Liver (tissue), 9 donors: ENCODE measurements around the gene CYFIP2. TPM values are rescaled to one million over a fixed set of nuclear protein-coding genes. Genes with fewer than 3 reads are reported as not detected.

Experiments
- DNase-seq: peaks from one replicate; pipeline ENCODE4 v3.0.0-alpha.2; 2017; ENCODE audit warnings: low spot score
- H3K27ac ChIP-seq, 2 donors: one replicate each; pipeline ENCODE4 v1.7.0; 2013; ENCODE audit warnings: inconsistent platforms in 2 of 2, low read length in 2 of 2, control low read depth in 1 of 2, low read depth in 1 of 2, mild to moderate bottlenecking in 1 of 2
- H3K27me3 ChIP-seq, 4 donors: one replicate each; pipeline versions ENCODE4 v1.6.1 to v1.7.0; 2013; ENCODE audit warnings: low read length in 3 of 4, inconsistent platforms in 1 of 4, mild to moderate bottlenecking in 1 of 4, moderate library complexity in 1 of 4; ENCODE audit not compliant: control insufficient read depth in 4 of 4, insufficient read depth in 4 of 4
- H3K36me3 ChIP-seq, 4 donors: one replicate each; pipeline versions ENCODE4 v1.6.1 to v1.7.0; 2013; ENCODE audit warnings: low read length in 3 of 4, mild to moderate bottlenecking in 3 of 4, low read depth in 1 of 4, moderate library complexity in 1 of 4; ENCODE audit not compliant: control insufficient read depth in 4 of 4, insufficient read depth in 3 of 4
- H3K4me1 ChIP-seq, 4 donors: one replicate each; pipeline versions ENCODE4 v1.6.1 to v1.7.0; 2013; ENCODE audit warnings: low read length in 3 of 4, mild to moderate bottlenecking in 3 of 4, moderate library complexity in 1 of 4; ENCODE audit not compliant: control insufficient read depth in 4 of 4, insufficient read depth in 4 of 4
- H3K4me3 ChIP-seq, 3 donors: one replicate each; pipeline versions ENCODE4 v1.6.1 to v1.7.0; 2013; ENCODE audit warnings: low read length in 3 of 3, control low read depth in 1 of 3, low read depth in 1 of 3, mild to moderate bottlenecking in 1 of 3
- H3K9ac ChIP-seq, 2 donors: one replicate each; pipeline ENCODE4 v1.7.0; 2013; ENCODE audit warnings: low read length in 2 of 2, mild to moderate bottlenecking in 2 of 2, moderate library complexity in 2 of 2, control low read depth in 1 of 2, low read depth in 1 of 2
- H3K9me3 ChIP-seq, 4 donors: one replicate each; pipeline versions ENCODE4 v1.6.1 to v1.7.0; 2013; ENCODE audit warnings: low read length in 3 of 4; ENCODE audit not compliant: control insufficient read depth in 4 of 4
- ATF3 ChIP-seq: IDR thresholded peaks from 2 replicates; pipeline ENCODE4 v1.6.1; 2016; ENCODE audit warnings: antibody characterized with exemption
- CTCF ChIP-seq: fragments of 150-350 bp; IDR thresholded peaks from 2 replicates; pipeline ENCODE4 v1.5.1; 2017; ENCODE audit warnings: improper control_type of control experiment, low read depth, low read length; ENCODE audit not compliant: missing input control
- EGR1 ChIP-seq, 2 donors: IDR thresholded peaks; 2 replicates each; pipeline ENCODE4 v1.6.1; 2016 to 2018; ENCODE audit warnings: antibody characterized with exemption in 2 of 2, low read depth in 2 of 2
- FOXA1 ChIP-seq: IDR thresholded peaks from 2 replicates; pipeline ENCODE4 v1.6.1; 2016; ENCODE audit warnings: antibody characterized with exemption
- FOXA2 ChIP-seq: IDR thresholded peaks from 2 replicates; pipeline ENCODE4 v1.6.1; 2016; ENCODE audit warnings: antibody characterized with exemption
- HNF4G ChIP-seq: IDR thresholded peaks from 2 replicates; pipeline ENCODE4 v1.6.1; 2016; ENCODE audit warnings: antibody characterized with exemption
- JUND ChIP-seq, 2 donors: IDR thresholded peaks; 2 replicates each; pipeline ENCODE4 v1.6.1; 2016; ENCODE audit warnings: antibody characterized with exemption in 2 of 2
- MAX ChIP-seq: IDR thresholded peaks from 2 replicates; pipeline ENCODE4 v1.6.1; 2016; ENCODE audit warnings: antibody characterized with exemption
- NR2F2 ChIP-seq: IDR thresholded peaks from 2 replicates; pipeline ENCODE4 v1.6.1; 2016; ENCODE audit warnings: antibody characterized with exemption
- RAD21 ChIP-seq, 2 donors: IDR thresholded peaks; 2 replicates each; pipeline ENCODE4 v1.6.1; 2016; ENCODE audit warnings: antibody characterized with exemption in 2 of 2, mild to moderate bottlenecking in 2 of 2
- REST ChIP-seq: IDR thresholded peaks from 2 replicates; pipeline ENCODE4 v1.6.1; 2016; ENCODE audit warnings: antibody characterized with exemption, mild to moderate bottlenecking
- RXRA ChIP-seq, 2 donors: IDR thresholded peaks; 2 replicates each; pipeline ENCODE4 v1.6.1; 2017 to 2018; ENCODE audit warnings: antibody characterized with exemption in 2 of 2, mild to moderate bottlenecking in 1 of 2
- SP1 ChIP-seq: IDR thresholded peaks from 2 replicates; pipeline ENCODE4 v1.6.1; 2018; ENCODE audit warnings: antibody characterized with exemption, mild to moderate bottlenecking
- TAF1 ChIP-seq: conservative IDR thresholded peaks from 2 replicates; pipeline ENCODE4 v1.6.1; 2016; ENCODE audit warnings: antibody characterized with exemption, mild to moderate bottlenecking
- YY1 ChIP-seq: IDR thresholded peaks from 2 replicates; pipeline ENCODE4 v1.6.1; 2016; ENCODE audit warnings: antibody characterized with exemption, mild to moderate bottlenecking
- ZBTB33 ChIP-seq: IDR thresholded peaks from 2 replicates; pipeline ENCODE4 v1.6.1; 2016; ENCODE audit warnings: antibody characterized with exemption
- WGBS: extraction: QIAGEN DNeasy Blood & Tissue Kit; methylation state at CpG from one replicate; pipeline ENCODE4 v1.1.7; 2013; 5-methylcytosine and 5-hydroxymethylcytosine counted together
- polyA plus RNA-seq, 2 donors: library from polyadenylated mRNA; stranded (reverse) in 1 of 2; unstranded in 1 of 2; fragments of 200-250 nt in 1 of 2; fragments of >200 nt in 1 of 2; fragmentation: Nextera tagmentation in 1 of 2; extraction: Ambion mirVana in 1 of 2; gene quantifications; one replicate each; pipeline versions ENCODE4 v1.2.1 to v1.2.3, GENCODE V29; 2013 to 2015
- total RNA-seq, 2 donors: library from RNA; depleted of rRNA; stranded (reverse); fragments of >200 nt; gene quantifications; one replicate each; pipeline ENCODE4 v1.2.3, GENCODE V29; 2014
- donor health status: healthy.
- donor health status: healthy.
- donor health status: healthy.
- donor health status: healthy.
- donor health status: healthy.

The CYFIP2 gene
- total and polyA plus RNA-seq, 4 donors: 12.6 to 38.9 (median 28.2) TPM

GRCh38 chr5:157222506-157223230, 43.3 kb upstream of the CYFIP2 start:
- H3K4me1 ChIP-seq: no peaks in the 10 kb centered on the region
- whole genome bisulfite sequencing: 81% methylated on average over 10 of the region's 10 CpGs
- H3K27ac ChIP-seq: no peak overlapping the region
- no peak overlapping the region for H3K9ac ChIP-seq
- no peak for DNase-seq
- H3K27me3 ChIP-seq: no peaks in the 10 kb centered on the region
- no peaks in the 10 kb centered on the region for H3K36me3 ChIP-seq
- H3K9me3 ChIP-seq: no peaks in the 10 kb centered on the region
- no peak overlapping the region for H3K4me3 ChIP-seq
- TF ChIP-seq JUND (IDR thresholded peaks at IDR 0.05): no peak
- TF ChIP-seq CTCF: no peak
- no peak for TF ChIP-seq RAD21 (IDR thresholded peaks at IDR 0.05)
- TF ChIP-seq YY1: no peak
- TF ChIP-seq ATF3: no peak
- TF ChIP-seq RXRA (IDR thresholded peaks at IDR 0.05): no peak
- TF ChIP-seq FOXA1: no peak

- TF ChIP-seq ZBTB33 (no peak), FOXA1 (no peak), SP1 (no peak), FOXA2 (no peak), ATF3 (no peak), HNF4G (no peak), EGR1 (IDR thresholded peaks at IDR 0.05; ENCODE audit: low read depth in 2 of 2) (no peak), MAX (no peak), RXRA (IDR thresholded peaks at IDR 0.05) (no peak), TAF1 (no peak), REST (no peak), NR2F2 (no peak), CTCF (no peak), RAD21 (IDR thresholded peaks at IDR 0.05) (no peak), YY1 (no peak)
- Histone ChIP-seq H3K27ac (no peak overlapping the region), H3K9me3 (no peaks in the 10 kb centered on the region), H3K4me1 (no peaks in the 10 kb centered on the region), H3K9ac (no peak overlapping the region), H3K27me3 (no peaks in the 10 kb centered on the region), H3K4me3 (no peak overlapping the region), H3K36me3 (no peaks in the 10 kb centered on the region)
- WGBS: 78% methylated on average over 6 of the region's 6 CpGs
- DNase-seq: no peak
Observed at GRCh38 chr5:157225469-157226422, 40.2 kb upstream of the CYFIP2 start.
